Activated CD8-positive, alpha-beta T cell treated with anti-CD3 and anti-CD28 coated beads for 36 hours (primary cell): ENCODE data around the gene GATB. TPM values are rescaled to one million over a fixed set of nuclear protein-coding genes. Genes with fewer than 3 reads are reported as not detected.

Experiments
- ATAC-seq: fragments of 200-7000 bp; cut with Tn5 transposase; one replicate; pipeline ENCODE4 v1.10.0; 2021; ENCODE audit warnings: mild to moderate bottlenecking, moderate library complexity
- CTCF ChIA-PET: fragments of 350-600 bp; sonication (Branson Sonifier 250); formaldehyde crosslinking; loops from one replicate; lab custom pipeline; 2021; ENCODE audit warnings: antibody characterized with exemption; lab: Charles Lee
- POLR2A ChIA-PET: fragments of 350-600 bp; sonication (Branson Sonifier 250); formaldehyde crosslinking; loops from one replicate; lab custom pipeline; 2021; ENCODE audit warnings: antibody characterized with exemption; lab: Charles Lee
- DNase-seq: peaks from one replicate; pipeline ENCODE4 v3.0.0-alpha.2; 2020
- H3K27ac Mint-ChIP-seq: one replicate; pipeline ENCODE4 v1.8.0; 2021; ENCODE audit warnings: mild to moderate bottlenecking, mixed read lengths
- H3K27me3 Mint-ChIP-seq: one replicate; pipeline ENCODE4 v1.8.0; 2021; ENCODE audit warnings: mixed read lengths
- H3K36me3 Mint-ChIP-seq: one replicate; pipeline ENCODE4 v1.8.0; 2021; ENCODE audit warnings: low read depth, mixed read lengths
- H3K4me1 Mint-ChIP-seq: one replicate; pipeline ENCODE4 v1.8.0; 2021; ENCODE audit warnings: low read depth, mixed read lengths
- H3K4me3 Mint-ChIP-seq: one replicate; pipeline ENCODE4 v1.8.0; 2021; ENCODE audit warnings: mild to moderate bottlenecking, moderate library complexity, mixed read lengths
- H3K9me3 Mint-ChIP-seq: one replicate; pipeline ENCODE4 v1.8.0; 2021; ENCODE audit warnings: mixed read lengths
- intact Hi-C: fragments of 100-400 bp; cut with micrococcal nuclease; formaldehyde crosslinking; loops from one replicate; pipeline ENCODE4 v1.10.0; 2022
- total RNA-seq, 2 experiments: library from RNA; stranded (reverse); gene quantifications; one replicate each; pipeline ENCODE4 v1.2.3, GENCODE V29; 2021
- TF ChIP-seq, protein P1 (sequence below): fragments of 200-600 bp; IDR thresholded peaks from one replicate; pipeline ENCODE4 v1.8.0; 2022; ENCODE audit warnings: antibody characterized with exemption, mild to moderate bottlenecking

The GATB gene
- total RNA-seq, 2 experiments from 2014 or later = 19.1 to 22.3 TPM

DNA sequence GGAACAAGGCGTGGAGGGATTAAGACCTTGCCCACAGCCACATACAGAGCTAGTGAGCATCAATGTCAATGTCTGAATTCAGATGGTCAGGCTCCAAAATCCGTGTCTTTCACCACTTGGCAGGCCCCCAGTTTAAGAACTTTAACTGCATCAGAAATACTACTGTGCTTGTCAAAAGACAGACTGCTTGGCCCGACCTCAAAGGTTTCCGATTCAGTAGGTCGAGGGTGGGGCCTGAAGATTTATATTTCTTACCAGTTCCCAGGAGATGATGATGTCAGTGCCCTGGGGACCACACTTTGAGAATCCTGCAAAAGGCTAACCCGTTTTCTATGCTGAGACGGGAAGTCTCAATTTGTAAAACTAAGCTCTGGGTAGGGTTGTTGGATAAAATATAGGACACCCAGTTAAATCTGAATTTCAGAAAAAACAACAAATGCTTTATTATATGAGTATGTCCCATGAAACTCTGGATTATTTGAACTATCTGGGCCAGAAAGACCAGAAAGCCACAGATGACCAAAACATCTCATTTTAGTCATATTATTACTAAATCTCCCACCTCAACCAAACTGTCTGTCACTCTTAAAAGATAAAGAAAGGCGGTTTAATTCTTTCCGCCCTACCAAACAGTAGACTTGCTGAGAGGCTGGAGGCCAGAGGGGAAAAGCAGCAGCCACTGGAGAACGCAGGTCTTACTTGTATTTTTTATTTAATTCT is 42.7 kb downstream of the GATB start:
- intact Hi-C loops = no loop called here
- ChIA-PET POLR2A (no interaction called here), CTCF (no interaction called here)
- no peak overlapping the region for H3K27ac Mint-ChIP-seq
- peaks cover 7% of the 10 kb centered on the region for H3K36me3 Mint-ChIP-seq
- TF ChIP-seq, protein P1, sequence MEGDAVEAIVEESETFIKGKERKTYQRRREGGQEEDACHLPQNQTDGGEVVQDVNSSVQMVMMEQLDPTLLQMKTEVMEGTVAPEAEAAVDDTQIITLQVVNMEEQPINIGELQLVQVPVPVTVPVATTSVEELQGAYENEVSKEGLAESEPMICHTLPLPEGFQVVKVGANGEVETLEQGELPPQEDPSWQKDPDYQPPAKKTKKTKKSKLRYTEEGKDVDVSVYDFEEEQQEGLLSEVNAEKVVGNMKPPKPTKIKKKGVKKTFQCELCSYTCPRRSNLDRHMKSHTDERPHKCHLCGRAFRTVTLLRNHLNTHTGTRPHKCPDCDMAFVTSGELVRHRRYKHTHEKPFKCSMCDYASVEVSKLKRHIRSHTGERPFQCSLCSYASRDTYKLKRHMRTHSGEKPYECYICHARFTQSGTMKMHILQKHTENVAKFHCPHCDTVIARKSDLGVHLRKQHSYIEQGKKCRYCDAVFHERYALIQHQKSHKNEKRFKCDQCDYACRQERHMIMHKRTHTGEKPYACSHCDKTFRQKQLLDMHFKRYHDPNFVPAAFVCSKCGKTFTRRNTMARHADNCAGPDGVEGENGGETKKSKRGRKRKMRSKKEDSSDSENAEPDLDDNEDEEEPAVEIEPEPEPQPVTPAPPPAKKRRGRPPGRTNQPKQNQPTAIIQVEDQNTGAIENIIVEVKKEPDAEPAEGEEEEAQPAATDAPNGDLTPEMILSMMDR = no peak
- DNase-seq (no peak), ATAC-seq (no peak)
- H3K27me3 Mint-ChIP-seq = no peaks in the 10 kb centered on the region
- no peaks in the 10 kb centered on the region for H3K4me1 Mint-ChIP-seq
- no peaks in the 10 kb centered on the region for H3K9me3 Mint-ChIP-seq
- no peak overlapping the region for H3K4me3 Mint-ChIP-seq

DNA sequence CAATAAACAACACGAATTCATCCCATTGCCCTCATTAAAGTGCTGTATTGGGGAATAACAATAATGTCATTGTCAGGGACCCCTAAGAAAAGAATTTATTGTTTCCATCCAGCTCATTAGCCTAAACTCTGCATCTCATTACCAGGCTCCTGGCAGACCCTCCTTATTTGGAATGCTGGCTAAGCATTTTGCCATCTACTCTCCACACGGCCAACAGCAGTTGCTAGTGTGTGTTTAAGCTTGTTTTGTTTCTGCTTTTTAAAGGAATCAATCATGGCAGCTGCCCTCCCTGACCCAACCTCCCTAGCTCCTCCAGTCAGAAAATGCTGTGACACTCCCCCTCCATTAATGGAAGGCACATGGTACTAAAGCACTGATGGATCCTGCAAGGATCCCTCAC is 43.5 kb downstream of the GATB start:
- Mint-ChIP-seq H3K36me3 (peaks cover 3% of the 10 kb centered on the region), H3K9me3 (no peaks in the 10 kb centered on the region), H3K4me3 (no peak overlapping the region), H3K27ac (no peak overlapping the region), H3K4me1 (no peaks in the 10 kb centered on the region), H3K27me3 (no peaks in the 10 kb centered on the region)
- CTCF ChIA-PET = no interaction called here
- intact Hi-C loops = no loop called here
- DNase-seq = no peak
- TF ChIP-seq, protein P1 = no peak
- POLR2A ChIA-PET = no interaction called here
- no peak for ATAC-seq

DNA sequence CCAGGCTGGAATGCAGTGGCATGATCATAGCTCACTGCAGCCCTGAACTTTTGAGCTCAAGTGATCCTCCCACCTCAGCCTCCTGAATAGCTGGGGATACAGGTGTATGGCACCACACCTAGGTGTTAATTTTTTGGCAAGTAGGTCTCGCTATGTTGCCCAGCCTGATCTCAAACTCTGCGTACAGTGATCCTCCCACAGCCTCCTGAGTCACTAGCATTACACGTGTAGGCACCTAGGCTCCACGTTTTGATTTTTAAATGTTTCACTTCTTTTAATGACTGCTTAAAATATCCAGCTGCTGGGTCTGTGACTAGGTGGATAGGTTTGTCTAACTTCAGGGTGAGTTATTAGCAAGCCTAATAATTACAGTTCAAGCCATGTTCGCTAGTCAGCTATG is 44.5 kb downstream of the GATB start:
- TF ChIP-seq, protein P1 = no peak
- no peak overlapping the region for H3K4me3 Mint-ChIP-seq
- ChIA-PET POLR2A (no interaction called here), CTCF (no interaction called here)
- intact Hi-C loops = no loop called here
- no peak for DNase-seq
- H3K27ac Mint-ChIP-seq = no peak overlapping the region
- H3K36me3 Mint-ChIP-seq = peaks cover 3% of the 10 kb centered on the region
- no peaks in the 10 kb centered on the region for H3K4me1 Mint-ChIP-seq
- no peak for ATAC-seq
- H3K27me3 Mint-ChIP-seq = no peaks in the 10 kb centered on the region
- no peaks in the 10 kb centered on the region for H3K9me3 Mint-ChIP-seq

DNA sequence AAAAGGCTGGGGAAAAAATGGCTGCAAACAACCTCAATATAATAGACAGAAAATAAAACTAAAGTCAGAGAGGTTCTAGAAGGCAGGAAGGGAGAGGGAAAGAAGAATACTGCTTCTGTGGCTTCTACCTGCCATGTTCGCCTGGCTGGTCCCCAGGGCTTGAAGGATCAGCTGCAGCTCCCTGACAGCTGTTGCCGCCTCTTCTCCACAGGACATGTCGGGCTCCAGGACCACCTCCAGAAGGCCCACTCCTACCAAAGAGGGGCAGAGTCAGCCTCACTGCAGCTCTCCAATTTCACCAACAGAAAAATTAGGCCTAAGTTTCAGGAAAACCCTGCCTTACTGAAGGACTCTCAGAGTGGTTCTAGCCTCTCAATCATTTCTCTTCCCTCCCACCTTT is 44.9 kb downstream of the GATB start:
- Mint-ChIP-seq H3K4me1 (no peaks in the 10 kb centered on the region), H3K4me3 (no peak overlapping the region), H3K27ac (no peak overlapping the region), H3K9me3 (no peaks in the 10 kb centered on the region), H3K36me3 (peaks cover 3% of the 10 kb centered on the region), H3K27me3 (no peaks in the 10 kb centered on the region)
- ChIA-PET POLR2A (no interaction called here), CTCF (no interaction called here)
- no peak for ATAC-seq
- intact Hi-C loops = no loop called here
- DNase-seq = no peak
- TF ChIP-seq, protein P1 = no peak

DNA sequence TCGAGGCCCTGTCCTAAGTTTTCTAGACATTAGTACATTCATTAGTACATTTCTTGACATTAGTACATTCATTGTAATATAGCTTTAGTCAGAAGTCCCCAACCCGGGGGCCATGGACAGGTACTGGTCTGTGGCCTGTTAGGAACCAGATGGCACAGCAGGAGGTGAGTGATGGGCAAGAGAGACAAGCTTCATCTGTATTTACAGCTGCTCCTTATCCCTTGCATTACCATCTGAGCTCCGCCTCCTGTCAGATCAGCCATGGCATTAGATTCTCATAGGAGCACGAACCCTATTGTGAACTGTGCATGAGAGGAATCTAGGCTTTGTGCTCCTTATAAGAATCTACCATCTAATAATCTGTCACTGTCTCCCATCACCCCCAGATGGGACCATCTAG is 48.0 kb downstream of the GATB start:
- POLR2A ChIA-PET = no interaction called here
- TF ChIP-seq, protein P1 = no peak
- Mint-ChIP-seq H3K36me3 (peaks cover 4% of the 10 kb centered on the region), H3K27ac (no peak overlapping the region), H3K4me3 (no peak overlapping the region), H3K4me1 (no peaks in the 10 kb centered on the region), H3K9me3 (no peaks in the 10 kb centered on the region), H3K27me3 (no peaks in the 10 kb centered on the region)
- ATAC-seq = no peak
- intact Hi-C loops = no loop called here
- no peak for DNase-seq
- CTCF ChIA-PET = no interaction called here
